ENCODE measurements around the gene AVPR2. TPM values are rescaled to one million over a fixed set of nuclear protein-coding genes. Genes with fewer than 3 reads are reported as not detected.

The AVPR2 gene
- total RNA-seq, 4 donors from 2014 or later = 1.2 to 7.6 (median 4.5) TPM

- intact Hi-C loops (cut with DNase I) = loop anchor here (2.0 kb wide), 1 partner anchor 189 kb away; the partner anchor contains the start of gene PLXNB3
- Histone ChIP-seq H3K4me3 (peak overlapping the region; percentile 33 to 45 (median 42)), H3K9me3 (no peaks in the 10 kb centered on the region), H3K36me3 (peaks cover 21 to 99% (median 80%) of the 10 kb centered on the region in 4 donors), H3K4me1 (peaks cover 8 to 67% (median 59%) of the 10 kb centered on the region in 4 donors), H3K27ac (replicated peaks in 1 of 4) (peak overlapping the region; percentile 82 to 88 (median 85)), H3K27me3 (no peaks in the 10 kb centered on the region)
- 65% methylated on average over 10 of the region's 33 CpGs for WGBS
- TF ChIP-seq EP300 (IDR thresholded peaks at IDR 0.05) (no peak), POLR2AphosphoS5 (IDR thresholded peaks at IDR 0.05) (no peak), CTCF (IDR thresholded peaks at IDR 0.05) (no peak), POLR2A (IDR thresholded peaks at IDR 0.05; ENCODE audit: low read depth) (no peak)
- no peak for DNase-seq (ENCODE audit: extremely low spot score)
Observed at GRCh38 chrX:153953892-153954557, 49.6 kb downstream of the AVPR2 start.

GRCh38 chrX:153954558-153955227 is 50.2 kb downstream of the AVPR2 start:
- no peak for TF ChIP-seq EP300 (IDR thresholded peaks at IDR 0.05)
- TF ChIP-seq POLR2A (IDR thresholded peaks at IDR 0.05; ENCODE audit: low read depth) = no peak
- TF ChIP-seq CTCF (IDR thresholded peaks at IDR 0.05) = no peak
- TF ChIP-seq POLR2AphosphoS5 (IDR thresholded peaks at IDR 0.05) = no peak
- 100% methylated on average over 6 of the region's 44 CpGs for WGBS
- Histone ChIP-seq H3K27ac (replicated peaks in 1 of 4) (peak overlapping the region; percentile 82 to 88 (median 85)), H3K4me1 (peaks cover 5 to 60% (median 52%) of the 10 kb centered on the region in 4 donors), H3K27me3 (no peaks in the 10 kb centered on the region), H3K36me3 (peaks cover 22 to 99% (median 86%) of the 10 kb centered on the region in 4 donors), H3K9me3 (no peaks in the 10 kb centered on the region), H3K4me3 (peak overlapping the region in 3 of 4 donors; percentile 38 to 45 (median 45))
- intact Hi-C loops (cut with DNase I) = no loop called here
- DNase-seq (ENCODE audit: extremely low spot score) = no peak

- peak overlapping the region in 3 of 4 donors; percentile 82 to 88 (median 84) for H3K27ac ChIP-seq (replicated peaks in 1 of 4)
Observed at GRCh38 chrX:153955228-153955732, 50.8 kb downstream of the AVPR2 start.

More at GRCh38 chrX:153955228-153955732, 50.8 kb downstream of the AVPR2 start:
- DNase-seq (ENCODE audit: extremely low spot score) = no peak
- Histone ChIP-seq H3K9me3 (no peaks in the 10 kb centered on the region), H3K27me3 (no peaks in the 10 kb centered on the region), H3K4me3 (no peak overlapping the region), H3K36me3 (peaks cover 23 to 99% (median 86%) of the 10 kb centered on the region in 4 donors), H3K4me1 (peaks cover 5 to 54% (median 46%) of the 10 kb centered on the region in 4 donors)
- no peak for TF ChIP-seq CTCF (IDR thresholded peaks at IDR 0.05)
- TF ChIP-seq POLR2AphosphoS5 (IDR thresholded peaks at IDR 0.05) = no peak
- no peak for TF ChIP-seq EP300 (IDR thresholded peaks at IDR 0.05)
- no peak for TF ChIP-seq POLR2A (IDR thresholded peaks at IDR 0.05; ENCODE audit: low read depth)
- 60% methylated on average over 1 of the region's 12 CpGs for WGBS
- intact Hi-C loops (cut with DNase I) = no loop called here

All from esophagus muscularis mucosa (tissue), 4 donors.